Tibial nerve (tissue), 4 donors: ENCODE measurements around the gene AUTS2. TPM values are rescaled to one million over a fixed set of nuclear protein-coding genes. Genes with fewer than 3 reads are reported as not detected.

Experiments used
- DNase-seq, 2 donors: peaks; one replicate each; pipeline ENCODE4 v3.0.0-alpha.2; 2019; ENCODE audit warnings: low spot score in 2 of 2
- H3K27ac ChIP-seq, 4 donors: fragments of 200-600 bp; sonication (generic) in 3 of 4; one replicate each; pipeline ENCODE4 v1.5.1; 2017 to 2019; ENCODE audit warnings: mild to moderate bottlenecking in 1 of 4
- H3K27me3 ChIP-seq, 2 donors: fragments of 200-600 bp; sonication (generic) in 1 of 2; one replicate each; pipeline versions ENCODE4 v1.5.1 to v1.6.0; 2017 to 2019
- H3K36me3 ChIP-seq, 3 donors: fragments of 200-600 bp; sonication (generic); one replicate each; pipeline ENCODE4 v1.5.1; 2018 to 2019
- H3K4me1 ChIP-seq, 4 donors: fragments of 200-600 bp; sonication (generic) in 3 of 4; one replicate each; pipeline ENCODE4 v1.5.1; 2017 to 2019
- H3K4me3 ChIP-seq, 4 donors: fragments of 200-600 bp; sonication (generic) in 3 of 4; one replicate each; pipeline ENCODE4 v1.5.1; 2017 to 2019; ENCODE audit warnings: mild to moderate bottlenecking in 1 of 4, moderate library complexity in 1 of 4
- H3K9me3 ChIP-seq, 4 donors: fragments of 200-600 bp; sonication (generic) in 3 of 4; one replicate each; pipeline ENCODE4 v1.5.1; 2017 to 2019
- CTCF ChIP-seq, 5 experiments: fragments of 200-600 bp in 3 of 5; fragments of 450-650 bp in 2 of 5; sonication (generic) in 3 of 5; IDR thresholded peaks; one replicate each; pipeline ENCODE4 v1.5.1; 2016 to 2019; ENCODE audit warnings: antibody characterized with exemption in 5 of 5, mild to moderate bottlenecking in 3 of 5, moderate library complexity in 2 of 5
- EP300 ChIP-seq, 2 donors: sonication (generic); formaldehyde crosslinking; IDR thresholded peaks; one replicate each; pipeline ENCODE4 v1.6.1; 2017; ENCODE audit warnings: antibody characterized with exemption in 2 of 2, mild to moderate bottlenecking in 1 of 2
- POLR2A ChIP-seq, 2 donors: fragments of 450-650 bp; IDR thresholded peaks; one replicate each; pipeline ENCODE4 v1.6.1; 2017; ENCODE audit warnings: antibody characterized with exemption in 2 of 2, mild to moderate bottlenecking in 2 of 2, moderate library complexity in 2 of 2
- WGBS, 2 donors: methylation state at CpG; one replicate each; pipeline ENCODE4 v1.1.5; 2018; 5-methylcytosine and 5-hydroxymethylcytosine counted together
- total RNA-seq, 4 donors: library from RNA; depleted of rRNA; stranded (reverse); fragments of >200 nt; gene quantifications; one replicate each; pipeline ENCODE4 v1.1.0, GENCODE V29; 2016

The AUTS2 gene
- total RNA-seq, 4 donors from 2014 or later = 56.6 to 87.9 (median 71.6) TPM

GRCh38 chr7:70240873-70241272, 642.6 kb downstream of the AUTS2 start:
- no peak overlapping the region for H3K27ac ChIP-seq
- TF ChIP-seq POLR2A (IDR thresholded peaks at IDR 0.05) (no peak), CTCF (IDR thresholded peaks at IDR 0.05) (no peak), EP300 (IDR thresholded peaks at IDR 0.05) (no peak)
- H3K9me3 ChIP-seq = no peaks in the 10 kb centered on the region
- peaks cover 0 to 33% (median 0%) of the 10 kb centered on the region in 4 donors for H3K4me1 ChIP-seq
- WGBS, 2 donors = 87 to 93% methylated on average over 2 of the region's 2 CpGs
- H3K4me3 ChIP-seq = no peak overlapping the region
- DNase-seq = peak in 1 of 2 donors; percentile 37
- H3K27me3 ChIP-seq = no peaks in the 10 kb centered on the region
- H3K36me3 ChIP-seq = no peaks in the 10 kb centered on the region

- WGBS, 2 donors = 65 to 80% methylated on average over 2 of the region's 2 CpGs
- Histone ChIP-seq H3K4me3 (no peak overlapping the region), H3K27ac (no peak overlapping the region), H3K36me3 (no peaks in the 10 kb centered on the region), H3K4me1 (peaks cover 0 to 33% (median 0%) of the 10 kb centered on the region in 4 donors), H3K27me3 (no peaks in the 10 kb centered on the region), H3K9me3 (no peaks in the 10 kb centered on the region)
- TF ChIP-seq CTCF (IDR thresholded peaks at IDR 0.05) (no peak), EP300 (IDR thresholded peaks at IDR 0.05) (no peak), POLR2A (IDR thresholded peaks at IDR 0.05) (no peak)
- no peak for DNase-seq
These were observed 643.4 kb downstream of the AUTS2 start for GRCh38 chr7:70241536-70242175.

- Histone ChIP-seq H3K27me3 (no peaks in the 10 kb centered on the region), H3K4me1 (peaks cover 0 to 27% (median 0%) of the 10 kb centered on the region in 4 donors), H3K9me3 (no peaks in the 10 kb centered on the region), H3K4me3 (no peak overlapping the region), H3K36me3 (no peaks in the 10 kb centered on the region), H3K27ac (no peak overlapping the region)
- DNase-seq = no peak
- 55 to 63% methylated on average over 4 of the region's 4 CpGs for WGBS, 2 donors
- TF ChIP-seq CTCF (IDR thresholded peaks at IDR 0.05) (no peak), POLR2A (IDR thresholded peaks at IDR 0.05) (no peak), EP300 (IDR thresholded peaks at IDR 0.05) (no peak)
These were observed 644.6 kb downstream of the AUTS2 start for GRCh38 chr7:70242826-70243225.

- no peak overlapping the region for H3K4me3 ChIP-seq
- H3K36me3 ChIP-seq = no peaks in the 10 kb centered on the region
- H3K27me3 ChIP-seq = no peaks in the 10 kb centered on the region
- H3K9me3 ChIP-seq = no peaks in the 10 kb centered on the region
- 95 to 96% methylated on average over 2 of the region's 2 CpGs for WGBS, 2 donors
- no peak for TF ChIP-seq CTCF (IDR thresholded peaks at IDR 0.05)
- no peak for TF ChIP-seq EP300 (IDR thresholded peaks at IDR 0.05)
- no peak for TF ChIP-seq POLR2A (IDR thresholded peaks at IDR 0.05)
- no peak for DNase-seq
- no peak overlapping the region for H3K27ac ChIP-seq
- peaks cover 0 to 20% (median 0%) of the 10 kb centered on the region in 4 donors for H3K4me1 ChIP-seq
These were observed 645.2 kb downstream of the AUTS2 start for GRCh38 chr7:70243443-70243842.

GRCh38 chr7:70257921-70258320, 659.6 kb downstream of the AUTS2 start:
- Histone ChIP-seq H3K27ac (no peak overlapping the region), H3K4me1 (peaks cover 0 to 4% (median 0%) of the 10 kb centered on the region in 4 donors), H3K4me3 (no peak overlapping the region), H3K36me3 (no peaks in the 10 kb centered on the region), H3K9me3 (no peaks in the 10 kb centered on the region), H3K27me3 (no peaks in the 10 kb centered on the region)
- WGBS, 2 donors = 86 to 88% methylated on average over 4 of the region's 4 CpGs
- TF ChIP-seq POLR2A (IDR thresholded peaks at IDR 0.05) (no peak), CTCF (IDR thresholded peaks at IDR 0.05) (no peak), EP300 (IDR thresholded peaks at IDR 0.05) (no peak)
- DNase-seq = no peak
